A673 (cell line): ENCODE results near the gene EPHB4. TPM values are rescaled to one million over a fixed set of nuclear protein-coding genes. Genes with fewer than 3 reads are reported as not detected.

Experiments used
- BruUV-seq: library from RNA; stranded (reverse); fragments of 400-500 nt; replicated peaks from 2 replicates; lab custom pipeline; 2021; lab: Mats Ljungman, UMichigan
- CTCF ChIA-PET: fragments of 300-600 bp; sonication (Branson Sonifier 250); formaldehyde crosslinking; loops from one replicate; lab custom pipeline; 2022; ENCODE audit warnings: antibody characterized with exemption; lab: Charles Lee
- POLR2A ChIA-PET: fragments of 300-600 bp; sonication (Branson Sonifier 250); formaldehyde crosslinking; loops from one replicate; lab custom pipeline; 2022; ENCODE audit warnings: antibody characterized with exemption; ENCODE audit not compliant: low non-redundant PET; lab: Charles Lee
- DNase-seq: peaks from one replicate; pipeline ENCODE4 v3.0.0-alpha.2; 2015; ENCODE audit warnings: low spot score
- H3K27ac ChIP-seq: fragments of 200-600 bp; sonication (generic); 2 replicates; pipeline ENCODE4 v1.5.1; 2016; ENCODE audit warnings: mixed run types, low read depth, mild to moderate bottlenecking, mixed read lengths, antibody characterized with exemption, low read length; ENCODE audit not compliant: poor library complexity, severe bottlenecking
- H3K27me3 ChIP-seq: fragments of 200-600 bp; sonication (generic); replicated peaks from 2 replicates; pipeline ENCODE4 v1.6.1; 2017; ENCODE audit warnings: mixed run types, low read depth, mild to moderate bottlenecking, mixed read lengths, antibody characterized with exemption, low read length; ENCODE audit not compliant: insufficient read depth, poor library complexity
- H3K36me3 ChIP-seq: fragments of 200-600 bp; sonication (generic); 2 replicates; pipeline ENCODE4 v1.6.1; 2016; ENCODE audit warnings: mixed run types, mild to moderate bottlenecking, mixed read lengths, antibody characterized with exemption, low read length; ENCODE audit not compliant: insufficient read depth, poor library complexity, severe bottlenecking
- H3K4me1 ChIP-seq: fragments of 200-600 bp; sonication (generic); 2 replicates; pipeline ENCODE4 v1.6.1; 2017; ENCODE audit warnings: mixed run types, mild to moderate bottlenecking, mixed read lengths, antibody characterized with exemption, low read length; ENCODE audit not compliant: insufficient read depth, poor library complexity, severe bottlenecking
- H3K4me3 ChIP-seq: fragments of 200-600 bp; sonication (generic); 2 replicates; pipeline ENCODE4 v1.5.1; 2016; ENCODE audit warnings: low read depth, mixed run types, mild to moderate bottlenecking, mixed read lengths, low read length; ENCODE audit not compliant: poor library complexity, severe bottlenecking
- H3K9me3 ChIP-seq: fragments of 200-600 bp; sonication (generic); 2 replicates; pipeline ENCODE4 v1.6.1; 2016; ENCODE audit warnings: mixed run types, low read depth, mild to moderate bottlenecking, mixed read lengths, antibody characterized with exemption, low read length; ENCODE audit not compliant: poor library complexity, severe bottlenecking
- CTCF ChIP-seq: fragments of 300-800, 200-600 bp; sonication (generic); conservative IDR thresholded peaks from 2 replicates; pipeline ENCODE4 v1.5.1; 2017; ENCODE audit warnings: low read depth, mild to moderate bottlenecking, antibody characterized with exemption, low read length, moderate library complexity, mixed read lengths
- EZH2 ChIP-seq: fragments of 200-600 bp; sonication (generic); IDR thresholded peaks from 2 replicates; pipeline ENCODE4 v1.6.1; 2017; ENCODE audit warnings: borderline replicate concordance, low read depth, mild to moderate bottlenecking, mixed read lengths, antibody characterized with exemption, low read length; ENCODE audit not compliant: poor library complexity, severe bottlenecking
- intact Hi-C: fragments of 100-400 bp; cut with micrococcal nuclease; formaldehyde crosslinking; loops from one replicate; pipeline ENCODE4 v1.10.0; 2022; ENCODE audit not compliant: unreplicated experiment
- total RNA-seq: library from RNA; stranded (reverse); gene quantifications from 2 replicates; pipeline ENCODE4 v1.2.3, GENCODE V29; 2021

The EPHB4 gene
- total RNA-seq, 1 experiment from 2014 or later, result 90.4 TPM

DNA sequence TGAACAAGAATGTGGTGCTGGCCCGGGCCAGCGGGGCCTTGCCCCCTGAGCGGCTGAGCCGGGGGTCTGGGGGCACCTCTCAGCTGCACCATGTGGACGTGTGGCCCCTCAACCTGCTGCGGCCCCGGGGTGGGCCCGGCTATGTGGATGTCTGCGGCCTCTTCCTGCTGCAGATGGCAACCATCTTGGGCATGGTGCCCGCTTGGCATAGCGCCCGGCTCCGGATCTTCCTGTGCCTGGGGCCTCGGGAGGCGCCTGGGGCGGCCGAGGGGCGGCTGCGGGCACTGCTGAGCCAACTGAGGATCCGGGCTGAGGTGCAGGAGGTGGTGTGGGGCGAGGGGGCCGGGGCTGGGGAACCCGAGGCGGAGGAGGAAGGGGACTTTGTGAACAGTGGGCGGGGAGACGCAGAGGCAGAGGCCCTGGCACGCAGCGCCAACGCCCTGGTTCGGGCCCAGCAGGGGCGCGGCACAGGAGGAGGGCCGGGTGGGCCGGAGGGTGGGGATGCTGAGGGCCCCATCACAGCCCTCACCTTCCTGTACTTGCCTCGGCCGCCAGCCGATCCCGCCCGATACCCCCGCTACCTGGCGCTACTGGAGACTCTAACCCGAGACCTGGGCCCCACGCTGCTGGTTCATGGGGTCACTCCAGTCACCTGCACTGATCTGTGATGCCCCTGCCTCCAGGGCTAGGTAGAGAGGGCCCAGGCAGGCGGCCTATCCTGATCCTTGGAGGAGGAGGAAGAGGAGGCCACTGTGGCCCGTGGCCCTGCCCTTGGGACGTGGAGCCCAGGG lies 38.8 kb upstream of the EPHB4 start:
- intact Hi-C loops, result no loop called here
- ChIA-PET POLR2A (no interaction called here), CTCF (no interaction called here)
- BruUV-seq, result no TSS peak
- H3K27me3 ChIP-seq, result no peaks in the 10 kb centered on the region
- no peaks in the 10 kb centered on the region for H3K9me3 ChIP-seq
- TF ChIP-seq CTCF (no peak), EZH2 (no peak)
- peak; percentile 87 for DNase-seq
- H3K36me3 ChIP-seq, result peaks cover 15% of the 10 kb centered on the region
- H3K27ac ChIP-seq, result peak overlapping the region; percentile 96
- H3K4me3 ChIP-seq, result peak overlapping the region; percentile 82
- H3K4me1 ChIP-seq, result peaks cover 28% of the 10 kb centered on the region

- ChIA-PET POLR2A (no interaction called here), CTCF (no interaction called here)
- Histone ChIP-seq H3K36me3 (peaks cover 9% of the 10 kb centered on the region), H3K9me3 (no peaks in the 10 kb centered on the region), H3K27ac (peak overlapping the region; percentile 96), H3K4me1 (peaks cover 28% of the 10 kb centered on the region), H3K27me3 (no peaks in the 10 kb centered on the region), H3K4me3 (no peak overlapping the region)
- DNase-seq, result peak; percentile 60
- no peak for TF ChIP-seq CTCF
- no peak for TF ChIP-seq EZH2
- intact Hi-C loops, result no loop called here
- BruUV-seq, result no TSS peak
These were observed 38.1 kb upstream of the EPHB4 start for GRCh38 chr7:100865372-100865911.

DNA sequence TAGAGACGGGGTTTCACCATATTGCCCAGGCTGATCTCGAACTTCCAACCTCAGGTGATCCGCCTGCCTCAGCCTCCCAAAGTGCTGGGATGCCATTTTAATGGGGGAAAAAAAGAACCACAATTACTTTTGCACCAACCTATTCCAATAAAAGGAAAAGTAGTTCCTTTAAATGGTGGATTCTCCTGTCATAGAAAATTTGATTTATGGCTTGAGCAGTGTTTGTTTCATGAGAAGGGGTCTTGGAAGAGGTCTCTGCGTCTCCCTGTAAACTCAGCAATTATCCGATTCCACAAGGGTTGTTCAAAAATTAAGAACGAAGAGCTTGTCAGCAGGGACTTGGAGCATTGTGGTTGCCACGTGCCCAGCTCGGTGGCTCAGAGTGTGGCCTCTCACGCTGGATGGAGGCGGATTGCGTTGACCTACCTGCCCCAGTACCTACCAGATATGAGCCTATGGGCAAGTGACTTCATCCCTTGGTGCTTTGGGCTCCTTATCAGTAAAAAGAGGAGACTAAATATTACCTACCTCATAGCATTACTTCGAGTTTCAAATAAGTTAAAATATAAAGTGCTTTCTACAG lies 37.0 kb upstream of the EPHB4 start:
- Histone ChIP-seq H3K9me3 (no peaks in the 10 kb centered on the region), H3K4me1 (peaks cover 28% of the 10 kb centered on the region), H3K4me3 (no peak overlapping the region), H3K36me3 (peaks cover 3% of the 10 kb centered on the region), H3K27ac (no peak overlapping the region), H3K27me3 (no peaks in the 10 kb centered on the region)
- ChIA-PET POLR2A (interaction anchor here (0.6 kb wide), 1 partner anchor 23 kb away, joined by 3 read pairs; no protein-coding TSS in a partner anchor), CTCF (no interaction called here)
- no peak for DNase-seq
- TF ChIP-seq CTCF (no peak), EZH2 (no peak)
- BruUV-seq, result no TSS peak
- intact Hi-C loops, result no loop called here
